H1 (cell line): ENCODE results near the gene MMS22L. TPM values are rescaled to one million over a fixed set of nuclear protein-coding genes. Genes with fewer than 3 reads are reported as not detected.

Source experiments
- CTCF ChIA-PET: fragments of 300-600 bp; sonication (Branson Sonifier 250); formaldehyde crosslinking; loops from one replicate; lab custom pipeline; 2021; ENCODE audit not compliant: partially characterized antibody; lab: Charles Lee
- POLR2A ChIA-PET: fragments of 300-600 bp; sonication (Branson Sonifier 250); formaldehyde crosslinking; loops from one replicate; lab custom pipeline; 2021; ENCODE audit warnings: inconsistent platforms; ENCODE audit not compliant: partially characterized antibody; lab: Charles Lee
- DNase-seq, 2 experiments: peaks; one replicate each; pipeline versions ENCODE4 v3.0.0 to v3.0.0-alpha.2; 2010 to 2022; ENCODE audit warnings: low spot score in 2 of 2, low read depth in 1 of 2, mixed read lengths in 1 of 2
- FAIRE-seq: peaks from 2 replicates; lab custom pipeline; 2011; peaks lifted over from hg19 to GRCh38; lab: Jason Lieb, UNC
- H2AFZ ChIP-seq: 2 replicates; pipeline ENCODE4 v1.8.1; 2012; ENCODE audit warnings: low read length, inconsistent platforms
- H2AK5ac ChIP-seq: 2 replicates; pipeline ENCODE4 v1.6.1; 2013; ENCODE audit warnings: low read depth, low read length
- H2BK120ac ChIP-seq: replicated peaks from 2 replicates; pipeline ENCODE3; 2013; ENCODE audit warnings: low read depth, low read length, inconsistent platforms
- H2BK12ac ChIP-seq: 2 replicates; pipeline ENCODE4 v1.6.1; 2013; ENCODE audit warnings: low read depth, low read length
- H2BK15ac ChIP-seq: 2 replicates; pipeline ENCODE4 v1.6.1; 2013; ENCODE audit warnings: low read length
- H2BK20ac ChIP-seq: 2 replicates; pipeline ENCODE4 v1.6.1; 2013; ENCODE audit warnings: low read length
- H2BK5ac ChIP-seq: 2 replicates; pipeline ENCODE4 v1.6.1; 2013; ENCODE audit warnings: low read depth, low read length
- H3K14ac ChIP-seq: 2 replicates; pipeline ENCODE4 v1.6.1; 2013; ENCODE audit warnings: inconsistent platforms; ENCODE audit not compliant: insufficient read length
- H3K18ac ChIP-seq: 2 replicates; pipeline ENCODE4 v1.6.1; 2013; ENCODE audit warnings: low read length; ENCODE audit errors: extremely low read depth
- H3K23ac ChIP-seq: 2 replicates; pipeline ENCODE4 v1.6.1; 2013; ENCODE audit warnings: inconsistent platforms; ENCODE audit not compliant: insufficient read length
- H3K23me2 ChIP-seq: 2 replicates; pipeline ENCODE4 v1.6.1; 2013; ENCODE audit warnings: low read depth, low read length
- H3K27ac ChIP-seq: 2 replicates; pipeline ENCODE4 v1.6.1; 2011; ENCODE audit warnings: low read depth, low read length, inconsistent platforms
- H3K27me3 ChIP-seq, 4 experiments: replicated peaks in 1 of 4; 1 replicate in 1 of 4; 2 replicates in 3 of 4; pipeline versions ENCODE4 v1.6.1 to v1.8.1; 2011 to 2013; ENCODE audit warnings: low read length in 3 of 4, mild to moderate bottlenecking in 3 of 4, inconsistent platforms in 2 of 4, mixed read lengths in 2 of 4, moderate library complexity in 1 of 4; ENCODE audit not compliant: control insufficient read depth in 3 of 4, insufficient read depth in 3 of 4; ENCODE audit errors: extremely low read depth in 1 of 4
- H3K36me3 ChIP-seq, 4 experiments: 2 replicates each; pipeline versions ENCODE4 v1.6.1 to v1.8.1; 2011 to 2013; ENCODE audit warnings: mild to moderate bottlenecking in 4 of 4, low read length in 3 of 4, moderate library complexity in 2 of 4, control low read depth in 1 of 4, inconsistent platforms in 1 of 4; ENCODE audit not compliant: insufficient read depth in 4 of 4, control insufficient read depth in 2 of 4
- H3K4ac ChIP-seq: replicated peaks from 2 replicates; pipeline ENCODE3; 2013; ENCODE audit warnings: low read length, low read depth, mixed read lengths, inconsistent platforms; ENCODE audit not compliant: insufficient read length
- H3K4me1 ChIP-seq, 4 experiments: replicated peaks in 1 of 4; 1 replicate in 1 of 4; 2 replicates in 3 of 4; pipeline versions ENCODE4 v1.6.1 to v1.8.1; 2011 to 2013; ENCODE audit warnings: low read length in 3 of 4, inconsistent platforms in 2 of 4, mixed read lengths in 1 of 4; ENCODE audit not compliant: insufficient read depth in 4 of 4, control insufficient read depth in 3 of 4
- H3K4me2 ChIP-seq, 2 experiments: 2 replicates each; pipeline versions ENCODE4 v1.6.1 to v1.8.1; 2011 to 2013; ENCODE audit warnings: low read depth in 2 of 2, low read length in 2 of 2, control low read depth in 1 of 2, inconsistent platforms in 1 of 2, mild to moderate bottlenecking in 1 of 2; ENCODE audit not compliant: insufficient read depth in 1 of 2
- H3K4me3 ChIP-seq, 4 experiments: fragments of 200-600, 300-600 bp in 1 of 4; sonication (generic), shearing (Covaris generic), sonication (Bioruptor Twin) in 1 of 4; 2 replicates each; pipeline versions ENCODE4 v1.5.1 to v1.8.1; 2011 to 2016; ENCODE audit warnings: low read length in 4 of 4, low read depth in 3 of 4, control low read depth in 2 of 4, inconsistent platforms in 2 of 4, mild to moderate bottlenecking in 2 of 4, mixed read lengths in 1 of 4, moderate library complexity in 1 of 4; ENCODE audit not compliant: insufficient read depth in 2 of 4; ENCODE audit errors: extremely low read depth in 1 of 4
- H3K56ac ChIP-seq: replicated peaks from 2 replicates; pipeline ENCODE3; 2013; ENCODE audit warnings: low read depth, mild to moderate bottlenecking, mixed read lengths, low read length, inconsistent platforms; ENCODE audit not compliant: insufficient read length
- H3K79me1 ChIP-seq: 2 replicates; pipeline ENCODE4 v1.6.1; 2013; ENCODE audit warnings: low read depth, low read length, control low read depth
- H3K79me2 ChIP-seq, 2 experiments: 2 replicates each; pipeline versions ENCODE4 v1.6.1 to v1.8.1; 2012 to 2013; ENCODE audit warnings: low read length in 2 of 2, mild to moderate bottlenecking in 2 of 2, inconsistent platforms in 1 of 2; ENCODE audit not compliant: insufficient read depth in 2 of 2, control insufficient read depth in 1 of 2
- H3K9ac ChIP-seq, 4 experiments: replicated peaks in 1 of 4; 1 replicate in 1 of 4; 2 replicates in 3 of 4; pipeline versions ENCODE4 v1.6.1 to v1.8.1; 2011 to 2013; ENCODE audit warnings: low read depth in 3 of 4, low read length in 3 of 4, control low read depth in 2 of 4, mild to moderate bottlenecking in 2 of 4, moderate library complexity in 2 of 4, inconsistent platforms in 1 of 4; ENCODE audit errors: extremely low read depth in 1 of 4
- H3K9me3 ChIP-seq, 2 experiments: 2 replicates each; pipeline versions ENCODE4 v1.6.1 to v1.8.1; 2012 to 2013; ENCODE audit warnings: mild to moderate bottlenecking in 2 of 2, moderate library complexity in 2 of 2, control low read depth in 1 of 2, inconsistent platforms in 1 of 2, low read depth in 1 of 2, low read length in 1 of 2, mixed read lengths in 1 of 2; ENCODE audit not compliant: insufficient read depth in 2 of 2
- H4K20me1 ChIP-seq, 2 experiments: replicated peaks in 1 of 2; 2 replicates each; pipeline versions ENCODE3 to v1.8.1; 2011 to 2013; ENCODE audit warnings: inconsistent platforms in 2 of 2, low read length in 2 of 2, mild to moderate bottlenecking in 1 of 2; ENCODE audit not compliant: insufficient read depth in 2 of 2, control insufficient read depth in 1 of 2
- H4K5ac ChIP-seq: 2 replicates; pipeline ENCODE4 v1.6.1; 2013; ENCODE audit warnings: low read length, low read depth, mixed read lengths, inconsistent platforms; ENCODE audit not compliant: insufficient read length
- H4K8ac ChIP-seq: 2 replicates; pipeline ENCODE4 v1.8.0; 2013; ENCODE audit warnings: mild to moderate bottlenecking, moderate library complexity, low read length, inconsistent platforms; ENCODE audit not compliant: insufficient read depth; ENCODE audit errors: extremely low read depth
- H4K91ac ChIP-seq: replicated peaks from 2 replicates; pipeline ENCODE3; 2013; ENCODE audit warnings: low read length, mixed read lengths, inconsistent platforms; ENCODE audit not compliant: insufficient read length
- CEBPB ChIP-seq: IDR thresholded peaks from 2 replicates; pipeline ENCODE4 v1.6.1; 2012; ENCODE audit warnings: low read depth, low read length
- CREB1 ChIP-seq: IDR thresholded peaks from 2 replicates; pipeline ENCODE4 v1.6.1; 2012; ENCODE audit warnings: inconsistent platforms
- EGR1 ChIP-seq: IDR thresholded peaks from 2 replicates; pipeline ENCODE4 v1.6.1; 2011; ENCODE audit warnings: low read depth, low read length, borderline replicate concordance
- SP4 ChIP-seq: IDR thresholded peaks from 2 replicates; pipeline ENCODE4 v1.6.1; 2012; ENCODE audit warnings: low read length, inconsistent platforms
- USF2 ChIP-seq: IDR thresholded peaks from 2 replicates; pipeline ENCODE4 v1.6.1; 2011; ENCODE audit warnings: low read length, improper control_type of control experiment
- WGBS, 2 experiments: shearing (Covaris generic) in 1 of 2; methylation state at CpG; one replicate each; pipeline versions ENCODE4 v1.1.6 to v1.1.7; 2013 to 2015; ENCODE audit warnings: low lambda C conversion rate in 2 of 2, mixed read lengths in 2 of 2, inconsistent platforms in 1 of 2, low coverage in 1 of 2, missing lambda C conversion rate in 1 of 2; ENCODE audit not compliant: insufficient replicate concordance in 2 of 2, insufficient coverage in 1 of 2, insufficient read length in 1 of 2; ENCODE audit errors: extremely low coverage in 1 of 2, missing lambda C conversion rate in 1 of 2; 5-methylcytosine and 5-hydroxymethylcytosine counted together
- polyA plus RNA-seq, 7 experiments: library from polyadenylated mRNA; depleted of rRNA in 3 of 7; stranded (reverse) in 5 of 7; unstranded in 2 of 7; fragments of >200 nt in 5 of 7; fragments of 200-250 nt in 2 of 7; gene quantifications; 1 replicate in 5 of 7; 2 replicates in 1 of 7; 4 replicates in 1 of 7; pipeline versions ENCODE4 v1.2.1 to v1.2.3, GENCODE V29; 2011 to 2013; ENCODE audit warnings: missing spikeins in 2 of 7, mixed read lengths in 2 of 7
- total RNA-seq: library from RNA; stranded (reverse); fragmentation: NEBNext Ultra II Directional; extraction: Animal tissue kit (Norgen Biotek cat#: 25700); gene quantifications from 2 replicates; pipeline ENCODE4 v1.2.1, GENCODE V29; 2021

Gene MMS22L
- total and polyA plus RNA-seq, 2 of the 8 experiments (the other 6 are each of a cell fraction or from before 2014, with no cell fraction given), result 11.1 to 32.6 TPM

GRCh38 chr6:97097068-97098047 lies 185.7 kb downstream of the MMS22L start:
- Histone ChIP-seq H3K4me3 (no peak overlapping the region), H3K4me2 (no peak overlapping the region), H2BK12ac (no peak overlapping the region), H3K79me1 (no peaks in the 10 kb centered on the region), H2BK120ac (no peak overlapping the region), H3K4me1 (no peaks in the 10 kb centered on the region), H4K91ac (no peak overlapping the region), H3K9ac (no peak overlapping the region), H3K23ac (no peak overlapping the region), H3K36me3 (no peaks in the 10 kb centered on the region), H4K5ac (no peak overlapping the region), H2AFZ (no peak overlapping the region), H3K27me3 (no peaks in the 10 kb centered on the region), H2BK20ac (no peak overlapping the region), H2BK5ac (no peak overlapping the region), H2BK15ac (no peak overlapping the region), H4K20me1 (no peaks in the 10 kb centered on the region), H3K56ac (no peak overlapping the region), H3K4ac (no peak overlapping the region), H3K14ac (no peak overlapping the region), H3K79me2 (no peaks in the 10 kb centered on the region), H2AK5ac (no peak overlapping the region), H3K18ac (no peak overlapping the region), H4K8ac (no peak overlapping the region), H3K9me3 (no peaks in the 10 kb centered on the region), H3K23me2 (no peaks in the 10 kb centered on the region), H3K27ac (no peak overlapping the region)
- 87% methylated on average over 14 of the region's 14 CpGs; no CpG with 5 or more reads in 1 of the 2 experiments for WGBS, 2 experiments
- ChIA-PET POLR2A (no interaction called here), CTCF (interaction anchor here (0.6 to 0.9 kb wide), 4 partner anchors 118 to 849 kb away, joined by 3 to 4 read pairs (median 3); no protein-coding TSS in a partner anchor)
- FAIRE-seq, result no peak
- TF ChIP-seq CREB1 (no peak), EGR1 (no peak), USF2 (no peak), CEBPB (no peak), SP4 (no peak)
- DNase-seq, result no peak
